Measurements from ENCODE around the gene SELENOS.

SELENOS gene

GRCh38 chr15:101250873-101251829 lies 26.1 kb downstream of the SELENOS start:
- DNase-seq: no peak

GRCh38 chr15:101250341-101250831 lies 26.9 kb downstream of the SELENOS start:
- no peak for DNase-seq

- no peak for DNase-seq
Measured at GRCh38 chr15:101248274-101248673, 29.0 kb downstream of the SELENOS start.

GRCh38 chr15:101246824-101247745 lies 30.2 kb downstream of the SELENOS start:
- DNase-seq: no peak

DNA sequence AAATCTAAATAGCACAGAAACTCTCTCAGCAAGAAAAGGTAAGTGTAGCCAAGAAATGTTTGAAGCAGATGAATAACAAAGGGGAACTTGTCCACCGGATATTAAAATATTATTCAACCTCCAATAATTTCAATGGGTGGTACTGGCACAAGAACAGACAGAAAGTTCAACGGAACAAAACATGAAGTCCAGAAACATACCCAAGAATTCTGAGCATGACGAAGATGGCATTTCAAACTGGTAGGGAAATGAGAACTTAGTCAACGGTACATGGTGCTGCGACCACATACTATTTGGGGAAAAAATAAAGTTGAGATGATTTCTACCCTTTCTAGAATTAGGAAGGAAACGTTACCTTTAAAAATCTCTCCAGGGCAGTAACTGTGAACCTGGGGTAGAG lies 30.9 kb downstream of the SELENOS start:
- DNase-seq: no peak

GRCh38 chr15:101244889-101245668 lies 32.2 kb downstream of the SELENOS start:
- DNase-seq: no peak

- DNase-seq: no peak
Measured at GRCh38 chr15:101244036-101244781, 33.1 kb downstream of the SELENOS start.

DNA sequence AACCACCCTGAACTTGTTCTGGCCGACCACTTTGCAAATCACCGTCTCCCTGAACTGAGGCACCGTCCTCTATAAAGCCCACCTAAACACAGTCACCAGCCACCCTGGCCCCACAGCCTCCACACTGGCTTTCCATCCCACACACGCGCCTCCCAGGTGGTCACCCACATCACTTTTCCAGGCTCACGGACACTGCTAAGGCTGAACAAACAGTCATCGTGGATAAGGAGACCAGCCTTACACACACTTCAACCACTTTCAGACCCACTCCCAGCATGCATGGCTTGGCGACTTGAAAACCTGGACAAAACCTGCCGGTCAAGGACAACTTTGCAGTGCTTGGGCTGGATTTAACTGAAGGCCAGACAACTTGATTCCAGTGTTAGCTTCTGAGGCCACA lies 33.9 kb downstream of the SELENOS start:
- DNase-seq: no peak

- no peak for DNase-seq
Measured at GRCh38 chr15:101242999-101243336, 34.3 kb downstream of the SELENOS start.

- DNase-seq: peak; percentile 90 to 95
Measured at GRCh38 chr15:101242160-101242998, 34.9 kb downstream of the SELENOS start.

DNA sequence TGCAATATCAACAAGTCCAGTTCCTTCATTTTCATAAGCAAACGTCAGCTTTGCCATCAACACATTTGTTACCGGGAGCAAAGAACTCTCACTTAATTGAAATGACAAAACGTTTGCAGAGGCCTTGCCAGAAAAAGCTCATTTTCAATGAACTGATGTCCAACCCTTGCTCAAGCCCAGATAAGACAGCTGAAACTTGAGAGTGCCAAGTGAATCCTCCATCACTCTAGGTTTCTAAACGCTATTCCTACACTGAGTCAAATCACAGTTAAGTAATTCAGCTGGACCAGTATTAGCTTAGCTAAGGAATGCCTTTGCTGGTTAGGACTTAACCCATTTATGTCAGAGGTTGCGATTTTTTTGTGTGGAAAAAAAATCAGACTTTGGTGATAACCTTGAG lies 36.9 kb downstream of the SELENOS start:
- DNase-seq: no peak

- DNase-seq: peak; percentile 31 to 56
Measured at GRCh38 chr15:101239724-101240136, 37.6 kb downstream of the SELENOS start.

DNA sequence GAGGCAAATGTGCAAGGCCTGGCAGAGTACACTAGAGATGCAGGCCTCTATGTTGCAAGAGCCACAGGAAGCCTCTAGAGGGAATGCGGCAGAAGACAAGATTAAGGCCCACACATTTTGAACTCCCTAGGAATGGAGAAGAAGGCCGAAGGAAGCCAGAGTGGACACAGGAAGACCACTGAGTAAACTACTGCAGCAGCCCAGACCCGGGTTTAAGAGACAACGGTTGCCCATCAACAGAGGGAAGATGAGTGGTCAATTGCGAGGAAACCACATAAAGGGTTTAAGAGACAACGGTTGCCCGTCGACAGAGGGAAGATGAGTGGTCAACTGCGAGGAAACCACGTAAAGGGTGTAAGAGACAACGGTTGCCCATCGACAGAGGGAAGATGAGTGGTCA lies 40.0 kb downstream of the SELENOS start:
- DNase-seq: peak; percentile 73 to 75

- DNase-seq: no peak
Measured at GRCh38 chr15:101233651-101234280, 43.5 kb downstream of the SELENOS start.

- DNase-seq: no peak
Measured at GRCh38 chr15:101232677-101233076, 44.6 kb downstream of the SELENOS start.

- DNase-seq: no peak
Measured at GRCh38 chr15:101228313-101228712, 49.0 kb downstream of the SELENOS start.

DNA sequence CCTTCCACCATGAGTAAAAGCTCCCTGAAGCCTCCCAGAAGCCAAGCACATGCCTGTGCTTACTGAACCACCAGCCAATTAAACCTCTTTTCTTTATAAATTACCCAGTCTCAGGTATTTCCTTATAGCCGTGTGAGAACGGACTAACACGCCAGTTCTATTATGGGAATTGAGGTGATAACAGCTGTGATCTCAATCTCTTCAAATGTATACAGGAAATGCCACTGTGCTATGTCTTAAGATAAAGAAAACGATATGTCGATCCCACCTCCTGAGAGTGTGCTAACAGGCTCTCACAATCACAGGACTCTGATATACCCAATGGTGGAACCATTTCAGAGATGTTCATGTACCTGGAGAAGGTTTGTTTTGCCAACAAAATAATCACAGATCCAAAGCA lies 51.6 kb downstream of the SELENOS start:
- DNase-seq: no peak

All from AML-193 (cell line).